Astrocyte (in vitro differentiated cells and primary cell): Measurements from ENCODE around the gene RAPGEF2. TPM values are rescaled to one million over a fixed set of nuclear protein-coding genes. Genes with fewer than 3 reads are reported as not detected.

Experiments used
- DNase-seq: peaks from one replicate; pipeline ENCODE4 v3.0.0-alpha.2; 2010; ENCODE audit warnings: low read depth
- FAIRE-seq: peaks from 2 replicates; lab custom pipeline; 2011; peaks lifted over from hg19 to GRCh38; lab: Jason Lieb, UNC
- H2AFZ ChIP-seq: 2 replicates; pipeline ENCODE4 v1.6.0; 2012; ENCODE audit warnings: low read depth, low read length, inconsistent platforms
- H3K27ac ChIP-seq: 2 replicates; pipeline ENCODE4 v1.5.1; 2011; ENCODE audit warnings: low read depth, low read length, inconsistent platforms
- H3K27me3 ChIP-seq: 2 replicates; pipeline ENCODE4 v1.6.0; 2011; ENCODE audit warnings: low read length, inconsistent platforms; ENCODE audit not compliant: insufficient read depth
- H3K36me3 ChIP-seq: 2 replicates; pipeline ENCODE4 v1.5.1; 2011; ENCODE audit warnings: low read length, inconsistent platforms; ENCODE audit not compliant: insufficient read depth
- H3K4me1 ChIP-seq: 2 replicates; pipeline ENCODE4 v1.5.1; 2011; ENCODE audit warnings: low read length, inconsistent platforms; ENCODE audit not compliant: insufficient read depth
- H3K4me2 ChIP-seq: 2 replicates; pipeline ENCODE4 v1.6.0; 2012; ENCODE audit warnings: low read length, inconsistent platforms
- H3K4me3 ChIP-seq: 2 replicates; pipeline ENCODE4 v1.5.1; 2011; ENCODE audit warnings: low read depth, mild to moderate bottlenecking, low read length, inconsistent platforms; ENCODE audit not compliant: insufficient read depth
- H3K79me2 ChIP-seq: 2 replicates; pipeline ENCODE4 v1.6.0; 2012; ENCODE audit warnings: mild to moderate bottlenecking, low read length, inconsistent platforms; ENCODE audit not compliant: insufficient read depth
- H3K9ac ChIP-seq: 2 replicates; pipeline ENCODE4 v1.6.0; 2012; ENCODE audit warnings: mild to moderate bottlenecking, low read length, inconsistent platforms
- H3K9me3 ChIP-seq: 2 replicates; pipeline ENCODE4 v1.5.1; 2012; ENCODE audit warnings: low read depth, mild to moderate bottlenecking, low read length, inconsistent platforms; ENCODE audit not compliant: insufficient read depth
- H4K20me1 ChIP-seq: 2 replicates; pipeline ENCODE4 v1.6.0; 2012; ENCODE audit warnings: low read length, inconsistent platforms; ENCODE audit not compliant: insufficient read depth
- H3K27ac Mint-ChIP-seq: one replicate; pipeline ENCODE4 v1.8.0; 2021; ENCODE audit warnings: mild to moderate bottlenecking, mixed read lengths; ENCODE audit not compliant: unreplicated experiment
- H3K27me3 Mint-ChIP-seq: one replicate; pipeline ENCODE4 v1.8.0; 2021; ENCODE audit warnings: low read depth, mixed read lengths; ENCODE audit not compliant: unreplicated experiment
- H3K36me3 Mint-ChIP-seq: one replicate; pipeline ENCODE4 v1.8.0; 2021; ENCODE audit warnings: low read depth, mixed read lengths; ENCODE audit not compliant: unreplicated experiment
- H3K4me1 Mint-ChIP-seq: one replicate; pipeline ENCODE4 v1.8.0; 2021; ENCODE audit warnings: low read depth, mixed read lengths; ENCODE audit not compliant: unreplicated experiment
- H3K4me3 Mint-ChIP-seq: one replicate; pipeline ENCODE4 v1.8.0; 2021; ENCODE audit warnings: mild to moderate bottlenecking, moderate library complexity, mixed read lengths; ENCODE audit not compliant: unreplicated experiment
- H3K9me3 Mint-ChIP-seq: one replicate; pipeline ENCODE4 v1.8.0; 2021; ENCODE audit warnings: mild to moderate bottlenecking, mixed read lengths; ENCODE audit not compliant: unreplicated experiment
- CTCF ChIP-seq: IDR thresholded peaks from 2 replicates; pipeline ENCODE4 v1.5.1; 2011; ENCODE audit warnings: low read depth, mild to moderate bottlenecking, inconsistent platforms, low read length, moderate library complexity; ENCODE audit not compliant: insufficient read depth
- EZH2 ChIP-seq: IDR thresholded peaks from 2 replicates; pipeline ENCODE4 v1.6.1; 2012; ENCODE audit warnings: mild to moderate bottlenecking, low read length, inconsistent platforms; ENCODE audit not compliant: insufficient read depth
- total RNA-seq: library from RNA; stranded (reverse); gene quantifications from 2 replicates; pipeline ENCODE4 v1.2.1, GENCODE V29; 2021

Gene RAPGEF2
- total RNA-seq, 1 donor from 2014 or later: 59.0 TPM

DNA sequence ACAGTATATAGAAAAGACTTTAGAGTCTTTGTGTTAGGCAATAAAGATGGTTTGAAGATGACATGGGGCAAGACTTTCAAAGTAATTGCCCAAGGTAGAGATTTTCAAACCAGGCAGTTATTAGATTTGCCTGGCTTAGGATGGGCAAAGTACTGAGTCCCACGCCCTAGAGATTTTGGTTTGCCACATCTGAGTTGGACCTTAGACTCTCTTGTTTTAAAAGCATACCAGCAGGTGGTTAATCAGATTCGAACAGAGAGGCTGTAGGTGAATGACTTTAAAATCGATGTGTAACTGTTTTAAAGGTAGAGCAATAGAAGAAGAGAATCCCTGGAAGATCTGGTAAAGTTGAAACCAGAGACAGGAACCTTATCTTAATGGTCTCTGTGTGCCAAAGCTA lies 121.5 kb downstream of the RAPGEF2 start:
- H3K27ac Mint-ChIP-seq: no peak overlapping the region

DNA sequence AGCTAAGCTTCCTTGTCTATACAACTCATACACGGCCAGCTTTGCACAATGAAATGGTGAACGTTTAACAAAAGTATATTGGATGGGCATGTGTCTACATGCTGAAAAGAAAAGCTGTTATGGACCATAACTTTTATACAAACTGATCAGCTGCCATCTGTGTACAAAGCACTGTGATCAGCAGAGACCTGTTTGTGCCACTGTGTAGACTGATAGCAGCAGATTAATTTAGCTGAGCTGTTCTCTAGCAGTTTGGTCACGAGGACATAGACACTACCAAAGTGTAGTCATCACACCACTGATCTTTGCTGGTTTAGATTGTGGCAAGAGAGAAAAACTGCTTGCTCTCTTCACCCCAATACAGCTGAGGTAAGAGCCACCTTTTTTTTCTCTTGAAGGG lies 124.5 kb downstream of the RAPGEF2 start:
- Histone ChIP-seq H3K4me3 (no peak overlapping the region), H3K79me2 (peaks cover 72% of the 10 kb centered on the region), H3K36me3 (no peaks in the 10 kb centered on the region), H3K9me3 (no peaks in the 10 kb centered on the region), H3K27me3 (no peaks in the 10 kb centered on the region), H3K4me2 (peak overlapping the region; percentile 80), H2AFZ (no peak overlapping the region), H3K4me1 (peaks cover 23% of the 10 kb centered on the region), H4K20me1 (no peaks in the 10 kb centered on the region), H3K9ac (peak overlapping the region; percentile 44), H3K27ac (peak overlapping the region; percentile 76)
- no peak for TF ChIP-seq CTCF
- no peak for TF ChIP-seq EZH2
- Mint-ChIP-seq H3K9me3 (no peaks in the 10 kb centered on the region), H3K27ac (peak overlapping the region; percentile 90), H3K4me3 (peak overlapping the region; percentile 67), H3K27me3 (no peaks in the 10 kb centered on the region), H3K4me1 (peaks cover 38% of the 10 kb centered on the region), H3K36me3 (no peaks in the 10 kb centered on the region)
- DNase-seq (peak; percentile 52), FAIRE-seq (no peak)

More for the DNA sequence above, 121.5 kb downstream of the RAPGEF2 start:
- H3K27ac ChIP-seq: no peak overlapping the region
- peaks cover 23% of the 10 kb centered on the region for H3K4me1 ChIP-seq
- no peak overlapping the region for H3K4me3 ChIP-seq
- H3K4me1 Mint-ChIP-seq: peaks cover 51% of the 10 kb centered on the region
- DNase-seq (no peak), FAIRE-seq (no peak)
- H3K4me2 ChIP-seq: no peak overlapping the region
- H3K36me3 Mint-ChIP-seq: no peaks in the 10 kb centered on the region
- TF ChIP-seq EZH2 (no peak), CTCF (no peak)
- H3K79me2 ChIP-seq: peaks cover 73% of the 10 kb centered on the region
- H3K4me3 Mint-ChIP-seq: no peak overlapping the region
- no peak overlapping the region for H2AFZ ChIP-seq
- H4K20me1 ChIP-seq: peaks cover 11% of the 10 kb centered on the region
- no peak overlapping the region for H3K9ac ChIP-seq
- no peaks in the 10 kb centered on the region for H3K9me3 Mint-ChIP-seq
- no peaks in the 10 kb centered on the region for H3K27me3 ChIP-seq
- no peaks in the 10 kb centered on the region for H3K9me3 ChIP-seq
- H3K36me3 ChIP-seq: no peaks in the 10 kb centered on the region
- no peaks in the 10 kb centered on the region for H3K27me3 Mint-ChIP-seq

GRCh38 chr4:159227984-159228383 lies 125.1 kb downstream of the RAPGEF2 start:
- H2AFZ ChIP-seq: no peak overlapping the region
- H3K4me3 ChIP-seq: peak overlapping the region; percentile 34
- peaks cover 23% of the 10 kb centered on the region for H3K4me1 ChIP-seq
- H3K27ac ChIP-seq: peak overlapping the region; percentile 76
- TF ChIP-seq EZH2: no peak
- TF ChIP-seq CTCF: no peak
- Mint-ChIP-seq H3K4me3 (peak overlapping the region; percentile 67), H3K4me1 (peaks cover 37% of the 10 kb centered on the region), H3K27ac (peak overlapping the region; percentile 90), H3K36me3 (no peaks in the 10 kb centered on the region), H3K27me3 (no peaks in the 10 kb centered on the region), H3K9me3 (no peaks in the 10 kb centered on the region)
- H3K4me2 ChIP-seq: peak overlapping the region; percentile 80
- peaks cover 78% of the 10 kb centered on the region for H3K79me2 ChIP-seq
- peak overlapping the region; percentile 44 for H3K9ac ChIP-seq
- no peaks in the 10 kb centered on the region for H4K20me1 ChIP-seq
- H3K36me3 ChIP-seq: no peaks in the 10 kb centered on the region
- peak; percentile 94 for DNase-seq
- H3K27me3 ChIP-seq: no peaks in the 10 kb centered on the region
- peak; percentile 5 for FAIRE-seq
- H3K9me3 ChIP-seq: no peaks in the 10 kb centered on the region
